LNCAP (cell line): ENCODE results near the gene ADAMTS15.

ENCODE experiments used
- TF ChIP-seq, protein P1 (sequence below): fragments of 450-650 bp; IDR thresholded peaks from 2 replicates; pipeline ENCODE4 v1.5.1; 2017; ENCODE audit warnings: mild to moderate bottlenecking

ADAMTS15 gene

DNA sequence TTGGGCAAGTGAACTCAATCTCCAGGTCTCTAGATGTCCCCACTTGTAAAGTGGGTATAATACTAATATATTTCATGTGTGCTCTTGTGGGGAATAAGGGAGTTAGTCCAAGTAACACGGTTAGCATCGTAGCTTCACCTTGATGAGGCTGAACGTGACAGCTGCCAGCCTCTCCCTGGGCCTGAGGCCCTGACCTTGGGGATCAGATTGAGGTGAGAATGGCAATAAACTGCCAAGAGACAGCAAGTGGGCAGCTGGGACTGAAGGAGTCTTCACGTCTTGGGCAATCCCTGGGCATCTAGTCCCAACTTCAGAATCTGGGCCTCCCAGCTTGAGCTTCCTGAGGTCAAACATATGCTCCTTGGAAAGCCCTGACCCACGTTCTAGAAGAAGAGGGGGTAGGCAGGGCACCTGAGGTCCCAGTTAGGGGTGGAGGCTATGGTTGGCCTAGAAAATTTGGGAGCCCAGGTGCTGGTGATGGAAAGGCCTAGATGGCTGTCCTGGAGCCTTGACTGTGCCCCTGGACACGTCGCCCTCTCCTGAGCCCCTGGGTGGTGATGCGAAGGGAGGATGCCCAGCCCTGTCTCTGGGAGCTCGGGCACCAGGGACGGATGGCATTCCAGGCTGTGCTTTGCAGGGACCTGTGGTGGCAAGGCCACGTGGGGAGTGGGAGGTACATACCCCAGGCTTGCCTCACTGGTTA, 23.4 kb downstream of the ADAMTS15 start:
- TF ChIP-seq, protein P1, sequence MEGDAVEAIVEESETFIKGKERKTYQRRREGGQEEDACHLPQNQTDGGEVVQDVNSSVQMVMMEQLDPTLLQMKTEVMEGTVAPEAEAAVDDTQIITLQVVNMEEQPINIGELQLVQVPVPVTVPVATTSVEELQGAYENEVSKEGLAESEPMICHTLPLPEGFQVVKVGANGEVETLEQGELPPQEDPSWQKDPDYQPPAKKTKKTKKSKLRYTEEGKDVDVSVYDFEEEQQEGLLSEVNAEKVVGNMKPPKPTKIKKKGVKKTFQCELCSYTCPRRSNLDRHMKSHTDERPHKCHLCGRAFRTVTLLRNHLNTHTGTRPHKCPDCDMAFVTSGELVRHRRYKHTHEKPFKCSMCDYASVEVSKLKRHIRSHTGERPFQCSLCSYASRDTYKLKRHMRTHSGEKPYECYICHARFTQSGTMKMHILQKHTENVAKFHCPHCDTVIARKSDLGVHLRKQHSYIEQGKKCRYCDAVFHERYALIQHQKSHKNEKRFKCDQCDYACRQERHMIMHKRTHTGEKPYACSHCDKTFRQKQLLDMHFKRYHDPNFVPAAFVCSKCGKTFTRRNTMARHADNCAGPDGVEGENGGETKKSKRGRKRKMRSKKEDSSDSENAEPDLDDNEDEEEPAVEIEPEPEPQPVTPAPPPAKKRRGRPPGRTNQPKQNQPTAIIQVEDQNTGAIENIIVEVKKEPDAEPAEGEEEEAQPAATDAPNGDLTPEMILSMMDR, result no peak

DNA sequence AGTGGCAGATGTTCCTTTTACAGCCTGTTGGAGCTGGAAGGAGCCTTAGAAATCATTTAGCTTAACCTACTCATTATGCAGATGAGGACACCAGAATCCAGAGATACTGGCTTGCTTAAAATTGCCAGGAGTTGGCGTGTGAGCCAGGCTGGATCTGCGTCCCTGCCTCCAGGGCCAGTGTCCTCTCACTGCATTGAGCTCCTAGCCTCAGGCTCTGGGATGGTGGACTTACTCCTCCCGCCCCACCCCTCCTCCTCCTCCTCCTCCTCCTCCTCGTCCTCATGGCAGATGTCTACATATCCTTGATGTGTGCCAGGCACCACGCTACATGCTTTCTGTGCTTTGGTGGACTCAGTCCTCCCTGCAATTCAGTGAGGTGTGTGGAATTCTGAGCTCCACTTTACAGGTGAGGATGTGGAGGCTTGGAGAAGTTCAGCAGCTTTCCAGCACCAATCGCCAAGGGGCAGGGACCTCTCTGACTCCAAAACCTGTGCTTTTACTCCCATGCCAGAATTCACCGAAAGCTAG, 24.1 kb downstream of the ADAMTS15 start:
- TF ChIP-seq, protein P1, result no peak

DNA sequence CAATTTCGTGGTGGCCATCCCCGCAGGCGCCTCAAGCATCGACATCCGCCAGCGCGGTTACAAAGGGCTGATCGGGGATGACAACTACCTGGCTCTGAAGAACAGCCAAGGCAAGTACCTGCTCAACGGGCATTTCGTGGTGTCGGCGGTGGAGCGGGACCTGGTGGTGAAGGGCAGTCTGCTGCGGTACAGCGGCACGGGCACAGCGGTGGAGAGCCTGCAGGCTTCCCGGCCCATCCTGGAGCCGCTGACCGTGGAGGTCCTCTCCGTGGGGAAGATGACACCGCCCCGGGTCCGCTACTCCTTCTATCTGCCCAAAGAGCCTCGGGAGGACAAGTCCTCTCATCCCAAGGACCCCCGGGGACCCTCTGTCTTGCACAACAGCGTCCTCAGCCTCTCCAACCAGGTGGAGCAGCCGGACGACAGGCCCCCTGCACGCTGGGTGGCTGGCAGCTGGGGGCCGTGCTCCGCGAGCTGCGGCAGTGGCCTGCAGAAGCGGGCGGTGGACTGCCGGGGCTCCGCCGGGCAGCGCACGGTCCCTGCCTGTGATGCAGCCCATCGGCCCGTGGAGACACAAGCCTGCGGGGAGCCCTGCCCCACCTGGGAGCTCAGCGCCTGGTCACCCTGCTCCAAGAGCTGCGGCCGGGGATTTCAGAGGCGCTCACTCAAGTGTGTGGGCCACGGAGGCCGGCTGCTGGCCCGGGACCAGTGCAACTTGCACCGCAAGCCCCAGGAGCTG, 24.8 kb downstream of the ADAMTS15 start:
- TF ChIP-seq, protein P1, result no peak

DNA sequence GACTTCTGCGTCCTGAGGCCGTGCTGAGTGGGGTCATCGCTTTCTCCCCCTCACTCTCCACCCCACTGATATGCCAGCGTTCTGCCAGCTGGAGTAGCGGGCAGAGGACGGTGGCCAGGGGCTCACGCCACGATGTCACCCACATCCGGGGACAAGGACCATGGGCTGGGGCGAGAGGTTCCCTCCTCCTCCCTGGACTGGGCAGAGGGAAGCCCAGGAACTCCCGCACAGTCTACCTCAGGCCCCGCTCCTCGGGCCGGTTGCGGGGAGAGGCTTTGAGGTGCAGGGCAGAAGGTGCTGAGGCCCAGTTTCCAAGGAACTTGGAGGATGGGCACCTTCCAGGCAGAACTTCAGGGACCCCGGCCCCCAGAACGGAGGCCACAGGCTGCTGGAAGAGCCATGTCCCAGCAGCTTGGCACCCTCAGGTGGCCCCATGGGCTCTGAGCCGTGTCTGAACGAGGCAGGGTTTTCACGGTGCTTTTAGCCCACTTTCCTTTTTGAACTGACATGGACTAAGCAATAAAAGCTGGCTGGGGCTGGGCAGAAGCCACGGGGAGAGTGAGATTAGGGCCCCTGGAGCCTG, 25.4 kb downstream of the ADAMTS15 start:
- TF ChIP-seq, protein P1, result no peak

DNA sequence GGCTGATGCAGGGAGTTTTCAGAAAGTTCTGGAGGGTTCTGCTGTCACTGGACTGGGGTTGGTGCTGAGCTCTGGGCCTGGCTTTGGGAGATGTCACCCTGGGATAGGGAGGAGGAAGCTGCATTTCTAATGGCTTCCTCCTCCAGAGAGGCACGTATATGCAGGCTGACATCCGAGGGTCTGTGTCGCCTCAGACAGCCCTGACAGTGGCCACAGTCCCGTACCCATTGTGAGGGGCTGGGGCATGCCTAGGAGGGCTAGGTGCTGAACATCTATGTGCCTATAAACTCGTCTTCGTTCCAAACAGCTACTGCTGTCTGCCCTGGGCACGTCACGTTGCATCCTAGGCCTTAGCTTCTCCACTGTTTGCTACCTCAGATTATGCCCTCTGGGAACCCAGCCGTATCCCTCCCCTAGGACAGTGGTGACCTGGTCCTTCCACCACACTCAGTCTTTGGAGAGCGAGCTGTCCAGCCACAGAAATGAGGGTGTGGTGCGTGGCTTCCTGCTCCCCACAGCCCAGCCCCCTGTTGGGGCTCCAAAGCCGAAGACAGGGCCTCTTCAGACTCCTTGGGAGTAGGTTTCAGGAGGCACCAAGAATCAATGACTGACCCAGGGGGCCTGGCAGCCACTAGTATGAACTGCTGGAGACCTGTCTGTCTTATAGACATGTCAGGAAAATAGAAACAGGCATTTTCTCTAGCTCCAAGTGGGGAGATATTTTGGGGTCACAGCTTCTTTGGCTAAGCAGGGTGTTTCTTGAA, 26.4 kb downstream of the ADAMTS15 start:
- TF ChIP-seq, protein P1, result no peak

DNA sequence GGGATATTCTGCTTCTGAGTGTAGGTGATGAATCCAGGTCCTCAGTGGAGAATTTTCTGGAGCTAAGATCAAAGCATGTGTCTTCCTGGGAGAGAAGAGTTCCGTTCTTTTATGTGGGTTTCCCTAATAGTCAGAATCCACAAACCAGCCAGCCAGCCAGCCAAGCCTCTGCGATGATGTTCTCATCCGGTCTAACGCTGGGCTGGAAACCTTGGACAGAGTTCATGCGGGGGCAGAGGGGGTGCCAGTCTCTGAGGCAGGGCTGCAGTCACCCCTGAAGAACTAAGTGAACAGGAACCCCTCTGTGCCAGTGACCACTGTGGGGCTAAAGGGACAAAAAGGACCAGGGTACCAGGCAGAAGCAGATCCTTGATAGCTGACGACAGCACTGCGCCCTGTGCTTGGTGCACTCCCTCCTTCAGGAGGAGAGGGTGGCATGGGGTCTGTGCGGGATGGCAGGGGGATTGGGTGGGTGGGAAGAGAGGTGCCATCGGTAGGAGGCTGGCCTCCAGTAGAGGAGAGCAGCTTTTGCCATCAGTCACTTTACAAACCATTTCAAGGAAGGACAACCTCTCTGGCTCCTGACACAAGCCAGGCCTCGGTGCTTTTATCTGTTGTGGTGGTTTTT, 27.1 kb downstream of the ADAMTS15 start:
- TF ChIP-seq, protein P1, result no peak
